ENCODE measurements around the gene HES1. TPM values are rescaled to one million over a fixed set of nuclear protein-coding genes. Genes with fewer than 3 reads are reported as not detected.
A peak's percentile ranks its signal among the peaks of the same experiment; 100 is the strongest.

Gene HES1
- total and polyA plus RNA-seq, 2 experiments from 2014 or later: 10.3 to 13.8 TPM

- peak; percentile 44 for DNase-seq
- peak overlapping the region; percentile 25 for H3K4me2 ChIP-seq (ENCODE audit: unreplicated experiment)
- H3K9ac ChIP-seq: no peak overlapping the region
- no peak for TF ChIP-seq EZH2phosphoT487 (IDR thresholded peaks at IDR 0.05; ENCODE audit: insufficient read depth, low read depth)
- TF ChIP-seq EZH2 (IDR thresholded peaks at IDR 0.05; ENCODE audit: insufficient read depth, poor library complexity, severe bottlenecking): no peak
- peaks cover 9% of the 10 kb centered on the region for H3F3A ChIP-seq (ENCODE audit: insufficient read depth)
- H3K27me3 ChIP-seq (replicated peaks; ENCODE audit: insufficient read depth): no peaks in the 10 kb centered on the region; the same call in 1 of the 2 replicates
- H3K4me3 ChIP-seq: no peak overlapping the region
- WGBS, 2 experiments (ENCODE audit: low coverage in 1 of 2, low lambda C conversion rate in 2 of 2, missing lambda C conversion rate in 2 of 2): 19 to 40% methylated on average over 5 to 7 of the region's 7 CpGs
- H2AFZ ChIP-seq: no peak overlapping the region
- H3K36me3 ChIP-seq (ENCODE audit: low read depth): no peaks in the 10 kb centered on the region
- peaks cover 13% of the 10 kb centered on the region for H3K4me1 ChIP-seq (ENCODE audit: insufficient read depth)
- H3K27ac ChIP-seq: no peak overlapping the region
- H3K79me2 ChIP-seq (ENCODE audit: insufficient read depth): no peaks in the 10 kb centered on the region
- H3K9me3 ChIP-seq (ENCODE audit: low read depth): no peaks in the 10 kb centered on the region
- H4K20me1 ChIP-seq (ENCODE audit: insufficient read depth): no peaks in the 10 kb centered on the region
- H3K9me2 ChIP-seq (ENCODE audit: insufficient read depth): no peaks in the 10 kb centered on the region
- in situ Hi-C loops (cut with MboI): no loop called here
These were observed 6.3 kb upstream of the HES1 start for GRCh38 chr3:194129581-194130133.

- no peak for TF ChIP-seq EZH2 (IDR thresholded peaks at IDR 0.05; ENCODE audit: insufficient read depth, poor library complexity, severe bottlenecking)
- TF ChIP-seq EZH2phosphoT487 (IDR thresholded peaks at IDR 0.05; ENCODE audit: insufficient read depth, low read depth): no peak
- Histone ChIP-seq H4K20me1 (ENCODE audit: insufficient read depth) (no peaks in the 10 kb centered on the region), H3K4me3 (no peak overlapping the region), H3K79me2 (ENCODE audit: insufficient read depth) (no peaks in the 10 kb centered on the region), H3K9me2 (ENCODE audit: insufficient read depth) (no peaks in the 10 kb centered on the region), H3K4me1 (ENCODE audit: insufficient read depth) (peaks cover 13% of the 10 kb centered on the region), H3K4me2 (ENCODE audit: unreplicated experiment) (no peak overlapping the region), H3K9me3 (ENCODE audit: low read depth) (no peaks in the 10 kb centered on the region), H3K27ac (no peak overlapping the region), H3F3A (ENCODE audit: insufficient read depth) (peaks cover 9% of the 10 kb centered on the region), H3K36me3 (ENCODE audit: low read depth) (no peaks in the 10 kb centered on the region), H2AFZ (no peak overlapping the region), H3K27me3 (replicated peaks; ENCODE audit: insufficient read depth) (no peaks in the 10 kb centered on the region; the same call in 1 of the 2 replicates), H3K9ac (no peak overlapping the region)
- in situ Hi-C loops (cut with MboI): no loop called here
- 56 to 66% methylated on average over 2 of the region's 2 CpGs for WGBS, 2 experiments (ENCODE audit: low coverage in 1 of 2, low lambda C conversion rate in 2 of 2, missing lambda C conversion rate in 2 of 2)
- DNase-seq: no peak
These were observed 5.8 kb upstream of the HES1 start for GRCh38 chr3:194130188-194130587.

GRCh38 chr3:194130807-194131589 is 5.0 kb upstream of the HES1 start:
- no peaks in the 10 kb centered on the region for H3K79me2 ChIP-seq (ENCODE audit: insufficient read depth)
- no peak overlapping the region; the same call in 1 of the 2 replicates for H3K9ac ChIP-seq
- in situ Hi-C loops (cut with MboI): no loop called here
- H2AFZ ChIP-seq: no peak overlapping the region
- H3K4me1 ChIP-seq (ENCODE audit: insufficient read depth): peaks cover 18% of the 10 kb centered on the region
- no peaks in the 10 kb centered on the region for H4K20me1 ChIP-seq (ENCODE audit: insufficient read depth)
- no peaks in the 10 kb centered on the region for H3K9me2 ChIP-seq (ENCODE audit: insufficient read depth)
- H3K9me3 ChIP-seq (ENCODE audit: low read depth): no peaks in the 10 kb centered on the region
- H3K36me3 ChIP-seq (ENCODE audit: low read depth): no peaks in the 10 kb centered on the region
- no peak overlapping the region for H3K4me3 ChIP-seq
- H3F3A ChIP-seq (ENCODE audit: insufficient read depth): peaks cover 9% of the 10 kb centered on the region
- 56% methylated on average over 17 to 19 of the region's 19 CpGs for WGBS, 2 experiments (ENCODE audit: low coverage in 1 of 2, low lambda C conversion rate in 2 of 2, missing lambda C conversion rate in 2 of 2)
- no peaks in the 10 kb centered on the region; the same call in 1 of the 2 replicates for H3K27me3 ChIP-seq (replicated peaks; ENCODE audit: insufficient read depth)
- H3K4me2 ChIP-seq (ENCODE audit: unreplicated experiment): no peak overlapping the region
- peak; percentile 42 for DNase-seq
- H3K27ac ChIP-seq: no peak overlapping the region
- TF ChIP-seq EZH2phosphoT487 (IDR thresholded peaks at IDR 0.05; ENCODE audit: insufficient read depth, low read depth) (no peak), EZH2 (IDR thresholded peaks at IDR 0.05; ENCODE audit: insufficient read depth, poor library complexity, severe bottlenecking) (no peak)

- in situ Hi-C loops (cut with MboI): no loop called here
- 0 out of 2 replicates have a peak overlapping the region, but pooled peaks have one; percentile 72 for H3K27ac ChIP-seq
These were observed 3.3 kb upstream of the HES1 start for GRCh38 chr3:194132465-194133286.

More at GRCh38 chr3:194132465-194133286, 3.3 kb upstream of the HES1 start:
- no peaks in the 10 kb centered on the region for H3K79me2 ChIP-seq (ENCODE audit: insufficient read depth)
- no peaks in the 10 kb centered on the region; the same call in 1 of the 2 replicates for H3K27me3 ChIP-seq (replicated peaks; ENCODE audit: insufficient read depth)
- 73 to 74% methylated on average over 5 of the region's 5 CpGs for WGBS, 2 experiments (ENCODE audit: low coverage in 1 of 2, low lambda C conversion rate in 2 of 2, missing lambda C conversion rate in 2 of 2)
- no peaks in the 10 kb centered on the region for H4K20me1 ChIP-seq (ENCODE audit: insufficient read depth)
- no peak overlapping the region for H2AFZ ChIP-seq
- peak; percentile 47 for DNase-seq
- no peaks in the 10 kb centered on the region for H3K9me3 ChIP-seq (ENCODE audit: low read depth)
- no peaks in the 10 kb centered on the region for H3K36me3 ChIP-seq (ENCODE audit: low read depth)
- peaks cover 18% of the 10 kb centered on the region for H3K4me1 ChIP-seq (ENCODE audit: insufficient read depth)
- no peak for TF ChIP-seq EZH2 (IDR thresholded peaks at IDR 0.05; ENCODE audit: insufficient read depth, poor library complexity, severe bottlenecking)
- no peak for TF ChIP-seq EZH2phosphoT487 (IDR thresholded peaks at IDR 0.05; ENCODE audit: insufficient read depth, low read depth)
- H3K9me2 ChIP-seq (ENCODE audit: insufficient read depth): no peaks in the 10 kb centered on the region
- H3K4me2 ChIP-seq (ENCODE audit: unreplicated experiment): no peak overlapping the region
- peaks cover 17% of the 10 kb centered on the region for H3F3A ChIP-seq (ENCODE audit: insufficient read depth)
- H3K4me3 ChIP-seq: no peak overlapping the region
- H3K9ac ChIP-seq: no peak overlapping the region

Data from GM23248 (cell line).